GM21515 (cell line): ENCODE measurements around the gene APOBEC2.

Source experiments
- ATAC-seq: cut with Tn5 transposase; IDR thresholded peaks from one replicate; pipeline ENCODE4 v1.9.1; 2021; ENCODE audit not compliant: unreplicated experiment

The APOBEC2 gene

GRCh38 chr6:41058783-41059181 is 5.8 kb downstream of the APOBEC2 start:
- no peak for ATAC-seq

- ATAC-seq = no peak
Observed at GRCh38 chr6:41059556-41059955, 6.6 kb downstream of the APOBEC2 start.

- no peak for ATAC-seq
Observed at GRCh38 chr6:41061196-41061726, 8.3 kb downstream of the APOBEC2 start.

- no peak for ATAC-seq
Observed at GRCh38 chr6:41062056-41062455, 9.1 kb downstream of the APOBEC2 start.

- ATAC-seq = no peak
Observed at GRCh38 chr6:41063884-41064285, 10.9 kb downstream of the APOBEC2 start.

GRCh38 chr6:41064841-41065240 is 11.8 kb downstream of the APOBEC2 start:
- no peak for ATAC-seq

GRCh38 chr6:41065550-41066026 is 12.6 kb downstream of the APOBEC2 start:
- ATAC-seq = no peak

- no peak for ATAC-seq
Observed at GRCh38 chr6:41066867-41067304, 13.9 kb downstream of the APOBEC2 start.

GRCh38 chr6:41071501-41071922 is 18.5 kb downstream of the APOBEC2 start:
- ATAC-seq = peak; percentile 28

GRCh38 chr6:41071923-41072835 is 19.2 kb downstream of the APOBEC2 start, which contains the start of gene OARD1:
TSS of gene OARD1 (minus strand) at chr6:41072356. CDS start at chr6:41071634, 722 bp downstream.
- ATAC-seq = peak; percentile 64

GRCh38 chr6:41072836-41073202 is 19.8 kb downstream of the APOBEC2 start, which contains the start of gene NFYA:
TSS of gene NFYA (plus strand) at chr6:41072974. CDS start at chr6:41079090, 6,116 bp downstream.
- peak; percentile 60 for ATAC-seq

GRCh38 chr6:41073203-41073967 is 20.4 kb downstream of the APOBEC2 start:
- peak; percentile 32 for ATAC-seq

GRCh38 chr6:41073968-41074691 is 21.1 kb downstream of the APOBEC2 start:
- no peak for ATAC-seq

- ATAC-seq = no peak
Observed at GRCh38 chr6:41074692-41075436, 21.9 kb downstream of the APOBEC2 start.

GRCh38 chr6:41075651-41076626 is 22.9 kb downstream of the APOBEC2 start:
- no peak for ATAC-seq

- no peak for ATAC-seq
Observed at GRCh38 chr6:41077536-41077935, 24.5 kb downstream of the APOBEC2 start.

- ATAC-seq = no peak
Observed at GRCh38 chr6:41078101-41078500, 25.1 kb downstream of the APOBEC2 start.

- ATAC-seq = no peak
Observed at GRCh38 chr6:41079080-41079479, 26.1 kb downstream of the APOBEC2 start.

- ATAC-seq = no peak
Observed at GRCh38 chr6:41080621-41081020, 27.6 kb downstream of the APOBEC2 start.
